ENCODE data around the gene CYP51A1.
"Not testable (repeated sequence)": the region's sequence is repeated elsewhere in the genome, so short reads cannot be mapped to it uniquely, and the experiment has no call there.

Gene CYP51A1

DNA sequence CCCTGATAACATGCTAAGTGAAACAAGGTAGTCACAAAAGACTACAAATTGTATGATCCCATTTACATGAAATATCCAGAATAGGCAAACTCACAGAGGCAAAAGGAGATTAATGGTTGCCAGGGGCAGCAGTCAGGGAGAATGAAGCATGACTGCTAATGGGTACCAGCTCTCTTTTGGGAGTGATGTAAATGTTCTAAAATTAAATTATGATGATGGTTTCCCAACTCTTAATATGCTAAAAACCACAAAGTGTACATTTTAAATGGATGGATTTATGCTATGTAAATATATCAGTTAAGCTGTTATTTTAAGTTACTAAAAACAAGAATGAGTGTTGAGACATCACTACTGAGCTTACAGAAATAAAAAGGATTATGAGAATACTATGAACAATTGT, 12.6 kb downstream of the CYP51A1 start:
- DNase-seq = no peak

GRCh38 chr7:92119213-92119759, 15.0 kb downstream of the CYP51A1 start:
- DNase-seq = no peak

- DNase-seq = no peak
These were observed 17.3 kb downstream of the CYP51A1 start for GRCh38 chr7:92116949-92117348.

DNA sequence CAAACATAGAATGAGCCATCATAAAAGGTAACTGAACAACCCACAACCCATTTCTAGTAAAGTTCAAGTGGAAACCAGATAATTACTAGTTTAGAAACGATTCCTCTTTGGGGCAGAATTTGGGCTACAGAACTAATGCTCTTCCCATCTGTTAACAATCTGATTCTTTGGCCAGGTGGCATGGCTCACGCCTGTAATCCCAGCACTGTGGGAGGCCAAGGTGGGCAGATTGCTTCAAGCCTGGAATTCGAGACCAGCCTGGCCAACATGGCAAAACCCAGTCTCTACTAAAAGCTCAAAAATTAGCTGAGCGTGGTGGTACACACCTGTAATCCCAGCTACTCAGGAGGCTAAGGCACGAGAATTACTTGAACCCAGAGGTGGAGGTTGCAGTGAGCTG, 18.5 kb downstream of the CYP51A1 start:
- no peak for DNase-seq

GRCh38 chr7:92110857-92111256, 23.4 kb downstream of the CYP51A1 start:
- DNase-seq = no peak

DNA sequence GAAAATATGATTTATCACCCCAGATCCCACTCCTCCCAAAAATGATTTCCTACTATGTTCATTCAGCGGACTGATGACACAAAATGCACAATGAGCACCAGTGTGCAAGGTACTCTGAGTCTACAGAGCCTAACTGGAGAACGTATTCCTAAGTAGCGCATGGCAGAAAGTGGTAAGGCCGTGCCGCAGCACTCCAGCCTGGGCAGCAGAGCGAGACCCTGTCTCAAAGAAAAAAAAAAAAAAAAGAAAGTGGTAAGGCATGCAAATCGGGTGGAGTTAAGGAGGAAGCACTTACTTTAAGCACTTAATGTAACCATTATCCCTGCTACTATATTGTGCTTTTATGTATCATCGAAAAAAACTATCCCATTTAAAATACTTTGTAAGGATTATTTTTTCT, 25.5 kb downstream of the CYP51A1 start:
- no peak for DNase-seq

DNA sequence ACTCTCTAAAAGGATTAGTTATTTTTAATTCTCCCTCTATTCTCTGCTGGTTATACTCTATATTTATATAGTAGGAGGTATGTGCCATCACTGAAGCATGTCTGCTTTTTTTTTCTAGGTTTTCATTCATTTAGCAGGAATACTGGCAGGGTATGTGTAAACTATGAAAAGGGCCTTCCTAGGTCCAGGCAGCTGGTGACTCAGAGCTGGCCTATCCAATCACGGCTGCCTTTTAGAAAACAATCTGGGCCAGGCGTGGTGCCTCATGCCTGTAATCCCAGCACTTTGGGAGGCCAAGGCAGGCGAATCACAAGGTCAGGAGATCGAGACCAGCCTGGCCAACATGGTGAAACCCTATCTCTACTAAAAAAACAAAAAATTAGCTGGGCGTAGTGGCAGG, 31.4 kb downstream of the CYP51A1 start:
- not testable (repeated sequence) for DNase-seq

DNA sequence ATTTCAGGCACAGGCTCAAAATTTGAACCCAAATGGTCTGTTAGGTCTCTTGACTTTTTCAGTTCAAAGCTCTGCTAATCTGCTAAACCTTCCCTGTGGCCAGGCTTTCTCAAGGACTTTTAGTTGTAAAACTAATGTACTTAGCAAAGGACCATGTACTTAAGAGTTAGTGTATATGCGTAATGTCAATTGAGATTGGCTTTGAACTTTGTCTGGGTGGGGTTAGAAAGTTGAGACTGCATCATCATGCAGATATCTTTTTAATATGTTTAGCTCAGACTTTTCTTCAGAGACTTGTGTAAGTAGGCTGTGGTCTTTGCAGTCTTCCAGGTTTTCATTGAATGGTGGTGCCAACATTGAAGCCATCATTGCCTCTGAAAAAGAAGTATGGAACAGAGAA, 33.7 kb downstream of the CYP51A1 start:
- no peak for DNase-seq

- no peak for DNase-seq
These were observed 38.9 kb downstream of the CYP51A1 start for GRCh38 chr7:92095380-92095779.

GRCh38 chr7:92092210-92092609, 42.1 kb downstream of the CYP51A1 start:
- no peak for DNase-seq

- no peak for DNase-seq
These were observed 46.0 kb downstream of the CYP51A1 start for GRCh38 chr7:92088266-92088665.

DNA sequence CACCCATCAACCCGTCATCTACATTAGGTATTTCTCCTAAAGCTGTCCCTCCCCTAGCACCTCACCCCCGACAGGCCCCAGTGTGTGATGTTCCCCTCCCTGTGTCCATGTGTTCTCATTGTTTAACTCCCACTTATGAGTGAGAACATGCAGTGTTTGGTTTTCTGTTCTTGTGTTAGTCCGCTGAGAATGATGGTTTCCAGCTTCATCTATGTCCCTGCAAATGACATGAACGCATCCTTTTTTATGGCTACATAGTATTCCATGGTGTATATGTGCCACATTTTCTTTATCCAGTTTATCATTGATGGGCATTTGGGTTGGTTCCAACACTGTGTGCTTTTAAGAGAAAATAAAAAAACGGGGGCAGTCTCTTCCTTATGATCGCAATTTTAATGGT, 50.4 kb downstream of the CYP51A1 start:
- DNase-seq = not testable (repeated sequence)

DNA sequence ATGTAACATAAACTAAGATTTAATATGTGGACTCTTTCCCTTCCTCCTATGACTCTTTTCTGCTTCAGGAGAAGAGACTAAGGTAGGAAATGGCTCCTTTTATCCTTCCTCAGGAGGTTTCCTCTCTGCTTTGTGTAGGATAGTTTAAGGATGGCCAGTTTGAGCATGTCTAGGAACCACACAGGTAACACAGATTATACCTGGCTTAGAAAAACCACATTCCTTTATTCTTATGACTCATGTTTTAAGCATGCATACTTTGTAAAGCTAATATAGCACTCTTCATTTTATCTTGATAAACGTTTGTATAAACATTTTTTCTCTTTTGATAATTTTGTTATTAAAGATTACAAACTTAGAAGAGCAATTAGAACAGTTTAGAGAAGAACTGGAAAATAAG, 57.8 kb downstream of the CYP51A1 start:
- no peak for DNase-seq

- DNase-seq = no peak
These were observed 58.7 kb downstream of the CYP51A1 start for GRCh38 chr7:92075455-92076158.

DNA sequence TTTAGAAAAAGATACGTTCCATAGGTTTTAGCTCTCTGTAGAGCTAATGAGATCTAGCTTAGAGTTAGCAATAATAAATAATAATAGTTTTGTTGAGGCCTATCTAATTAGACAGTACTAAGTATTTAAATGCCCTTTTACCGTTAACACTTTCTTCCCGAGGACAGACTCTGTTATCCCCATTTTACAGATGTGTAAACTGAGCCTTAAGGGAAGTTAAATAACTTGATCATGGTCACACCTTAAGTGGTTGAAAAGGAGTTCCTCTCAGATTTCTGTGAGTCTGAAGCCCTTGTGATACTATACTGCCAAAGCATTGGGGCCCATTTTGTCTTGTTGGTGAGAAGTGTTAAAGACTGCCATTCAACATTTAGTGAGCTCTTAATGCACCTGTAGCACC, 61.6 kb downstream of the CYP51A1 start:
- no peak for DNase-seq

GRCh38 chr7:92072121-92072520, 62.2 kb downstream of the CYP51A1 start:
- no peak for DNase-seq

DNA sequence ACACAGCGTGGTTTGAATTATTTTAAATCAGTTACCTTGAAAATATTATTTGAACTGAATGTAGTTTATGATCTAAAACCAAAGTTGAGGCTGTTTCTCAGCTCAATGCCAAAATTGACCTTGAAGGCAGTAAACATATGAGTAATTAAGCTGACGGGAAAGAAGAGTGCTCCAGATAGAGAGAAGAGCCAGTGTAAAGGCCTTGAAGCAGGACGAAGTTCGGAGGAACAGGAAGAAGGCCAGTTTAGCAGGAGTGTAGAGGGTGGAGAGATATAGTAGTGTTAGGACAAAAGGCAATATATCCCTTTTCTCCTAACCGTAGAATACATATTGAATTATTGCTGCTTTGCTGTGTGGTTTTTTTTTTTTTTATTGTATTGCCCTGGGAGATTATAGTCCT, 63.2 kb downstream of the CYP51A1 start:
- DNase-seq = no peak

- no peak for DNase-seq
These were observed 69.7 kb downstream of the CYP51A1 start for GRCh38 chr7:92064438-92065029.
